ENCODE data around the gene CNR1. TPM values are rescaled to one million over a fixed set of nuclear protein-coding genes. Genes with fewer than 3 reads are reported as not detected.

Gene CNR1
- total and polyA plus RNA-seq, 2 of the 4 experiments (the other 2 are of a cell fraction), result not detected

Other genes starting within 250 kb of the CNR1 start
- gene SPACA1, start 118.5 kb downstream of the CNR1 start, total RNA-seq (2012; rRNA removed), result not detected in 2 replicates
- gene SPACA1, start 118.5 kb downstream of the CNR1 start, polyA plus RNA-seq (2012; rRNA removed), result not detected in 2 replicates